HG02938 (cell line): Measurements from ENCODE around the gene RGS3.

Source experiments
- ATAC-seq: cut with Tn5 transposase; IDR thresholded peaks from one replicate; pipeline ENCODE4 v1.9.1; 2021; ENCODE audit warnings: mild to moderate bottlenecking, moderate library complexity; ENCODE audit not compliant: unreplicated experiment

Gene RGS3

GRCh38 chr9:113582698-113583200, 119.2 kb downstream of the RGS3 start:
- ATAC-seq = no peak

GRCh38 chr9:113583511-113584427, 120.2 kb downstream of the RGS3 start:
- no peak for ATAC-seq

- no peak for ATAC-seq
Observed at GRCh38 chr9:113584428-113585084, 121.0 kb downstream of the RGS3 start.

GRCh38 chr9:113585085-113585442, 121.5 kb downstream of the RGS3 start:
- ATAC-seq = no peak

GRCh38 chr9:113585555-113585954, 122.0 kb downstream of the RGS3 start:
- ATAC-seq = no peak

- ATAC-seq = no peak
Observed at GRCh38 chr9:113587471-113588031, 124.0 kb downstream of the RGS3 start.

GRCh38 chr9:113588242-113588810, 124.8 kb downstream of the RGS3 start:
- no peak for ATAC-seq

GRCh38 chr9:113588936-113589335, 125.4 kb downstream of the RGS3 start:
- ATAC-seq = no peak

- ATAC-seq = no peak
Observed at GRCh38 chr9:113589407-113589806, 125.9 kb downstream of the RGS3 start.

- ATAC-seq = no peak
Observed at GRCh38 chr9:113589890-113590289, 126.4 kb downstream of the RGS3 start.

- no peak for ATAC-seq
Observed at GRCh38 chr9:113590389-113590788, 126.9 kb downstream of the RGS3 start.

GRCh38 chr9:113590991-113591898, 127.7 kb downstream of the RGS3 start:
- no peak for ATAC-seq

GRCh38 chr9:113591899-113592625, 128.5 kb downstream of the RGS3 start:
- no peak for ATAC-seq

- ATAC-seq = peak; percentile 4
Observed at GRCh38 chr9:113592876-113593575, 129.5 kb downstream of the RGS3 start.

GRCh38 chr9:113593682-113594281, 130.3 kb downstream of the RGS3 start:
- peak; percentile 66 for ATAC-seq

- ATAC-seq = no peak
Observed at GRCh38 chr9:113594484-113595299, 131.2 kb downstream of the RGS3 start.

GRCh38 chr9:113596616-113597320, 133.2 kb downstream of the RGS3 start:
- no peak for ATAC-seq
